Natural killer cell (primary cell): Measurements from ENCODE around the gene DDIT4. TPM values are rescaled to one million over a fixed set of nuclear protein-coding genes. Genes with fewer than 3 reads are reported as not detected.

Experiments
- ATAC-seq, 3 donors: fragments of 150-1000 bp in 2 of 3; fragments of 200-7000 bp in 1 of 3; cut with Tn5 transposase; 1 replicate in 1 of 3; 2 replicates in 2 of 3; pipeline ENCODE4 v1.10.0; 2021; ENCODE audit warnings: mild to moderate bottlenecking in 2 of 3, moderate library complexity in 2 of 3
- DNase-seq, 2 donors: peaks; one replicate each; pipeline versions ENCODE4 v3.0.0 to v3.0.0-alpha.2; 2013 to 2021; ENCODE audit warnings: mixed read lengths in 1 of 2
- H3K27ac ChIP-seq: one replicate; pipeline ENCODE4 v1.5.1; 2013; ENCODE audit warnings: mild to moderate bottlenecking, low read length
- H3K27me3 ChIP-seq: one replicate; pipeline ENCODE4 v1.6.1; 2013; ENCODE audit warnings: low read length; ENCODE audit not compliant: control insufficient read depth, insufficient read depth
- H3K36me3 ChIP-seq: one replicate; pipeline ENCODE4 v1.6.1; 2013; ENCODE audit warnings: low read length; ENCODE audit not compliant: control insufficient read depth, insufficient read depth
- H3K4me1 ChIP-seq: one replicate; pipeline ENCODE4 v1.6.1; 2013; ENCODE audit warnings: low read length; ENCODE audit not compliant: control insufficient read depth, insufficient read depth
- H3K4me3 ChIP-seq: one replicate; pipeline ENCODE4 v1.5.1; 2013; ENCODE audit warnings: low read length
- H3K9me3 ChIP-seq: one replicate; pipeline ENCODE4 v1.6.1; 2013; ENCODE audit warnings: low read length; ENCODE audit not compliant: control insufficient read depth, insufficient read depth
- H3K27ac Mint-ChIP-seq, 2 donors: one replicate each; pipeline ENCODE4 v1.8.0; 2022; ENCODE audit warnings: mild to moderate bottlenecking in 2 of 2, mixed read lengths in 2 of 2, moderate library complexity in 1 of 2
- H3K27me3 Mint-ChIP-seq, 2 donors: one replicate each; pipeline ENCODE4 v1.8.0; 2022; ENCODE audit warnings: low read depth in 2 of 2, mixed read lengths in 2 of 2
- H3K36me3 Mint-ChIP-seq: one replicate; pipeline ENCODE4 v1.8.0; 2022; ENCODE audit warnings: mixed read lengths
- H3K4me1 Mint-ChIP-seq, 2 donors: one replicate each; pipeline ENCODE4 v1.8.0; 2022; ENCODE audit warnings: mixed read lengths in 2 of 2
- H3K4me3 Mint-ChIP-seq: one replicate; pipeline ENCODE4 v1.8.0; 2022; ENCODE audit warnings: mild to moderate bottlenecking, moderate library complexity, mixed read lengths
- H3K9me3 Mint-ChIP-seq, 2 donors: one replicate each; pipeline ENCODE4 v1.8.0; 2022; ENCODE audit warnings: mixed read lengths in 2 of 2
- WGBS: methylation state at CpG from one replicate; pipeline ENCODE4 v1.1.7; 2013; ENCODE audit warnings: missing lambda C conversion rate; ENCODE audit not compliant: insufficient coverage; 5-methylcytosine and 5-hydroxymethylcytosine counted together
- intact Hi-C: fragments of 100-400 bp; cut with micrococcal nuclease; formaldehyde crosslinking; loops from one replicate; pipeline ENCODE4 v1.14.2; 2022
- total RNA-seq, 4 donors: library from RNA; stranded (reverse); fragments of 120-200 nt in 1 of 4; gene quantifications; one replicate each; pipeline versions ENCODE4 v1.2.3 to v1.2.4, GENCODE V29; 2013 to 2022
- TF ChIP-seq, protein P1 (sequence below): fragments of 200-600 bp; IDR thresholded peaks from one replicate; pipeline ENCODE4 v1.8.0; 2022; ENCODE audit warnings: antibody characterized with exemption

Gene DDIT4
- total RNA-seq, 3 donors from 2014 or later (not counting 1 experiment from before 2014, with no cell fraction given) = 174 to 232 (median 200) TPM

DNA sequence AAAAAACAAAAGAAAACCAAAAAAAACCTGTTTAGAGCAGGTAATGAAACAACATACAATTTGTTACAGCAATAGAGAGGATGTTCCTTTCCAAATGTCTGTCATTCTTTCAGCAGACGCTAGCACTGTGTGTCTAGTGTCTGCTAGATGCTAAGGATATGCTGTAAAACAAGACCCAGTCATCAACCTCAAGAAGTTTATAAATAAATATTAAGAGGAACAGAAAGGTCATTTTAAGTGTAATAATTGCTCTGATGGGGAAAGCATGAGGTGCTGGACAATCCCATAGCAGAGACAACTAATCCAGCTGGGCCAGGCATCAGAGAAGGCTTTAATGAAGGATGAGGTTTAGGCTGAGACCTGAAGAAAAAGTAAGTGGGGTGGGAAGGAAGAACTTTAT, 34.3 kb upstream of the DDIT4 start:
- H3K27me3 Mint-ChIP-seq = no peaks in the 10 kb centered on the region
- no peaks in the 10 kb centered on the region for H3K9me3 Mint-ChIP-seq
- TF ChIP-seq, protein P1, sequence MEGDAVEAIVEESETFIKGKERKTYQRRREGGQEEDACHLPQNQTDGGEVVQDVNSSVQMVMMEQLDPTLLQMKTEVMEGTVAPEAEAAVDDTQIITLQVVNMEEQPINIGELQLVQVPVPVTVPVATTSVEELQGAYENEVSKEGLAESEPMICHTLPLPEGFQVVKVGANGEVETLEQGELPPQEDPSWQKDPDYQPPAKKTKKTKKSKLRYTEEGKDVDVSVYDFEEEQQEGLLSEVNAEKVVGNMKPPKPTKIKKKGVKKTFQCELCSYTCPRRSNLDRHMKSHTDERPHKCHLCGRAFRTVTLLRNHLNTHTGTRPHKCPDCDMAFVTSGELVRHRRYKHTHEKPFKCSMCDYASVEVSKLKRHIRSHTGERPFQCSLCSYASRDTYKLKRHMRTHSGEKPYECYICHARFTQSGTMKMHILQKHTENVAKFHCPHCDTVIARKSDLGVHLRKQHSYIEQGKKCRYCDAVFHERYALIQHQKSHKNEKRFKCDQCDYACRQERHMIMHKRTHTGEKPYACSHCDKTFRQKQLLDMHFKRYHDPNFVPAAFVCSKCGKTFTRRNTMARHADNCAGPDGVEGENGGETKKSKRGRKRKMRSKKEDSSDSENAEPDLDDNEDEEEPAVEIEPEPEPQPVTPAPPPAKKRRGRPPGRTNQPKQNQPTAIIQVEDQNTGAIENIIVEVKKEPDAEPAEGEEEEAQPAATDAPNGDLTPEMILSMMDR = no peak
- intact Hi-C loops = no loop called here
- peaks cover 16% of the 10 kb centered on the region for H3K36me3 ChIP-seq
- ATAC-seq (no peak), DNase-seq (no peak)
- H3K27ac ChIP-seq = no peak overlapping the region
- no peak overlapping the region for H3K4me3 ChIP-seq
- no peaks in the 10 kb centered on the region for H3K9me3 ChIP-seq
- H3K4me1 ChIP-seq = peaks cover 18% of the 10 kb centered on the region
- H3K4me1 Mint-ChIP-seq = peaks cover 16 to 37% of the 10 kb centered on the region in 2 donors
- H3K36me3 Mint-ChIP-seq = no peaks in the 10 kb centered on the region
- H3K4me3 Mint-ChIP-seq = no peak overlapping the region
- no peaks in the 10 kb centered on the region for H3K27me3 ChIP-seq
- no peak overlapping the region for H3K27ac Mint-ChIP-seq
- WGBS = no CpG with 5 or more reads among the region's 1 CpG

DNA sequence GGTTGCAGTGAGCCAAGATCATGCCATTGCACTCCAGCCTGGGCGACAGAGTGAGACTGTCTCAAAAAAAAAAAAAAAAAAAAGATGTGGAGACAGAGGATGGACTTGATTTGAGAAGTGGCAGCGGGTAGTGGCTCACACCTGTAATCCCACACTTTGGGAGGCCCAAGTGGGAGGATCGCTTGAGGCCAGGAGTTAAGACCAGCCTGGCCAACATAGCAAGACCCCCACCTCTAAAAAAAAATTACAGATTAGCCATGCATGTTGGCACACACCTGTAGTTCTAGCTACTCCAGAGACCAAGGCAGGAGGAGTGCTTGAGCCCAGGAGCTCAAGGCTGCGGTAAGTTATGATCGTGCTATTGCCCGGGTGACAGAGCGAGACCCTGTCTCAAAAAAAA, 33.4 kb upstream of the DDIT4 start:
- Histone ChIP-seq H3K27ac (no peak overlapping the region), H3K4me3 (no peak overlapping the region), H3K9me3 (no peaks in the 10 kb centered on the region), H3K36me3 (peaks cover 10% of the 10 kb centered on the region), H3K4me1 (peaks cover 28% of the 10 kb centered on the region), H3K27me3 (no peaks in the 10 kb centered on the region)
- TF ChIP-seq, protein P1 = no peak
- intact Hi-C loops = no loop called here
- Mint-ChIP-seq H3K27ac (no peak overlapping the region), H3K4me3 (no peak overlapping the region), H3K4me1 (peaks cover 24 to 46% of the 10 kb centered on the region in 2 donors), H3K9me3 (no peaks in the 10 kb centered on the region), H3K27me3 (no peaks in the 10 kb centered on the region), H3K36me3 (no peaks in the 10 kb centered on the region)
- 98% methylated on average over 7 of the region's 7 CpGs for WGBS
- DNase-seq (no peak), ATAC-seq (no peak)

DNA sequence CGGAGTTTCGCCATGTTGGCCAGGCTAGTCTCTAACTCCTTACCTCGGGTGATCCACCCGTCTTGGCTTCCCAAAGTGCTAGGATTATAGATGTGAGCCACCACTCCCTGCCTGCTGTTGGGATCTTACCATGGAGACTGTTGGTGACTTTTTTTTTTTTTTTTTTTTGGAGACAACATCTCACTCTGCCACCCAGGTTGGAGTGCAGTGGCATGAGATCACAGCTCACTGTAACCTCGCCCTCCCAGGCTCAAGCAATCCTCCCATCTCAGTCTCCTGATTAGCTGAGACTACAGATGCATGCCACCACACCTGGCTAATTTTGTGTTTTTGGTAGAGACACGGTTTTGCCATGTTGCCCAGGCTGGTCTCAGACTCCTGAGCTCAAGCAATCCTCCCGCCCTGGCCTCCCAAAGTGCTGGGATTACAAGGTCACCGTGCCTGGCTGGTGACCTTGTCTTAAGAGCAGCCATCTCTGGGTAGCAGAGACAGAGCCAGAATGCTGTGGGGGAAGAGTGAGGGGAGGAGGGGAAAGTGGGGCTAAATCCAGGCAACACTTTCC, 32.0 kb upstream of the DDIT4 start:
- Histone ChIP-seq H3K27ac (no peak overlapping the region), H3K27me3 (no peaks in the 10 kb centered on the region), H3K4me3 (no peak overlapping the region), H3K9me3 (no peaks in the 10 kb centered on the region), H3K36me3 (peaks cover 2% of the 10 kb centered on the region), H3K4me1 (peaks cover 41% of the 10 kb centered on the region)
- Mint-ChIP-seq H3K4me3 (no peak overlapping the region), H3K27me3 (no peaks in the 10 kb centered on the region), H3K27ac (no peak overlapping the region), H3K9me3 (no peaks in the 10 kb centered on the region), H3K4me1 (peaks cover 35 to 58% of the 10 kb centered on the region in 2 donors), H3K36me3 (no peaks in the 10 kb centered on the region)
- 96% methylated on average over 8 of the region's 8 CpGs for WGBS
- TF ChIP-seq, protein P1 = no peak
- intact Hi-C loops = no loop called here
- no peak for DNase-seq
- no peak for ATAC-seq

DNA sequence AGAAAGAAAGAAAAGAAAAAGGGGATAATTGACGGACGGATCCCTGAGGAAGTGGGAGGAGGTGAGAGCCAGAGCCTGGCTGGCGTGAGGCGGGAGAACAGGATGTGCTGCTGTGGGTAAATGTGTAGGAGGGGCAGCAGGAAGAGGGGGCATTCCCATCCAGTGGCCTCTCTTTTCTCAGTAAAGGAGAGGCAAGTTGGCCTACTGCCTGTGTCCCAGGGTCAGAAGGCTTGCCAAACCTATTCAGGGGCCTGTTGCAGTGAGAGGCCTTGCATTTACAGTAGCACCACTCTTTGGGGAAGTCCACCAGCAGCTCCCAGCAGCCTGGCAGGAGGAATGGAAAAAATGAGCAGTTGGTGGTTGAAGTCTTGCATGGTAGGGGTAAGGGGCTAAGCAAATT, 31.0 kb upstream of the DDIT4 start:
- no peaks in the 10 kb centered on the region for H3K9me3 ChIP-seq
- no peaks in the 10 kb centered on the region for H3K36me3 Mint-ChIP-seq
- no peaks in the 10 kb centered on the region for H3K27me3 Mint-ChIP-seq
- H3K4me3 ChIP-seq = no peak overlapping the region
- peaks cover 36 to 66% of the 10 kb centered on the region in 2 donors for H3K4me1 Mint-ChIP-seq
- intact Hi-C loops = no loop called here
- 50% methylated on average over 4 of the region's 4 CpGs for WGBS
- H3K4me1 ChIP-seq = peaks cover 50% of the 10 kb centered on the region
- H3K27me3 ChIP-seq = no peaks in the 10 kb centered on the region
- DNase-seq (no peak), ATAC-seq (no peak)
- TF ChIP-seq, protein P1 = no peak
- H3K27ac Mint-ChIP-seq = no peak overlapping the region
- H3K36me3 ChIP-seq = no peaks in the 10 kb centered on the region
- H3K4me3 Mint-ChIP-seq = no peak overlapping the region
- H3K9me3 Mint-ChIP-seq = no peaks in the 10 kb centered on the region
- no peak overlapping the region for H3K27ac ChIP-seq
